Activated CD8-positive, alpha-beta T cell treated with anti-CD3 and anti-CD28 coated beads for 36 hours (primary cell): ENCODE data around the gene ADGRD2. TPM values are rescaled to one million over a fixed set of nuclear protein-coding genes. Genes with fewer than 3 reads are reported as not detected.
A peak's percentile ranks its signal among the peaks of the same experiment; 100 is the strongest.

Experiments used
- ATAC-seq: fragments of 200-7000 bp; cut with Tn5 transposase; one replicate; pipeline ENCODE4 v1.10.0; 2021; ENCODE audit warnings: mild to moderate bottlenecking, moderate library complexity
- CTCF ChIA-PET: fragments of 350-600 bp; sonication (Branson Sonifier 250); formaldehyde crosslinking; loops from one replicate; lab custom pipeline; 2021; ENCODE audit warnings: antibody characterized with exemption; lab: Charles Lee
- POLR2A ChIA-PET: fragments of 350-600 bp; sonication (Branson Sonifier 250); formaldehyde crosslinking; loops from one replicate; lab custom pipeline; 2021; ENCODE audit warnings: antibody characterized with exemption; lab: Charles Lee
- DNase-seq: peaks from one replicate; pipeline ENCODE4 v3.0.0-alpha.2; 2020
- H3K27ac Mint-ChIP-seq: one replicate; pipeline ENCODE4 v1.8.0; 2021; ENCODE audit warnings: mild to moderate bottlenecking, mixed read lengths
- H3K27me3 Mint-ChIP-seq: one replicate; pipeline ENCODE4 v1.8.0; 2021; ENCODE audit warnings: mixed read lengths
- H3K36me3 Mint-ChIP-seq: one replicate; pipeline ENCODE4 v1.8.0; 2021; ENCODE audit warnings: low read depth, mixed read lengths
- H3K4me1 Mint-ChIP-seq: one replicate; pipeline ENCODE4 v1.8.0; 2021; ENCODE audit warnings: low read depth, mixed read lengths
- H3K4me3 Mint-ChIP-seq: one replicate; pipeline ENCODE4 v1.8.0; 2021; ENCODE audit warnings: mild to moderate bottlenecking, moderate library complexity, mixed read lengths
- H3K9me3 Mint-ChIP-seq: one replicate; pipeline ENCODE4 v1.8.0; 2021; ENCODE audit warnings: mixed read lengths
- intact Hi-C: fragments of 100-400 bp; cut with micrococcal nuclease; formaldehyde crosslinking; loops from one replicate; pipeline ENCODE4 v1.10.0; 2022
- total RNA-seq, 2 experiments: library from RNA; stranded (reverse); gene quantifications; one replicate each; pipeline ENCODE4 v1.2.3, GENCODE V29; 2021
- TF ChIP-seq, protein P1 (sequence below): fragments of 200-600 bp; IDR thresholded peaks from one replicate; pipeline ENCODE4 v1.8.0; 2022; ENCODE audit warnings: antibody characterized with exemption, mild to moderate bottlenecking

The ADGRD2 gene
- total RNA-seq, 2 experiments from 2014 or later = not detected

DNA sequence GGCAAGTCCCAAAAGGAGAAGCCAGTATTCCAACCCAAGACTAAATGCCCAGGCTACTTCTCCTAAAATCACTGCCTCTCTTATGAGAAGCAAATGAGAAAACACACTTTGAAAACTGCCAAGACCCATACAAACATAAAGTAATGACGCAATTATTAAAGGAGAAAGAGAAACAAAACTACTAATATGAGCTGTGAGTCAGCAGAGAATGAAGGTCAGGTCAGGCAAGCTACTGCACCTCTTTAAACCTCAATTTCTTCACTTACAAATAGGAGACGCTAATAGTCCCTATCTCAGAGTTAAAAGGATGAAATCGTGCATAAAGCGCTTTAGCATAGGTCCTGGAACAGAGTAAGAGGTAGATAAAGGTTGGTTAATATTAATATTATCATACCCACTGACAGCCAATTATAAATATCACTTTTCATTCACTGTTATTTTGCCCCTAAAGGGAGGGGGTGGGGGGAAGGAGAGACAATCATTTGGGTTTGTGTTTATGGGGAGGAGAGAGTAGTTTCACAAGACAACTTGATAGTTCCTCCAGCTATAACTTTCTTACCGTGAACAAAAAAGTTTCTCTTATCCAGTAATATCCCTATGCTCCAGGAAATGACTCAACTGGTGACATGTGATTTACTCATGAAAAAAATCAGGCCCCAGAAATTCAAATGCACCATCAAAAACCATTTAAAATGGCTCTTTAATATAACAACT, 38.6 kb upstream of the ADGRD2 start:
- ATAC-seq (no peak), DNase-seq (no peak)
- ChIA-PET POLR2A (no interaction called here), CTCF (interaction anchor here (0.6 to 3.8 kb wide), 5 partner anchors 11 to 623 kb away, joined by 3 to 28 read pairs (median 5); no protein-coding TSS in a partner anchor)
- H3K4me3 Mint-ChIP-seq = no peak overlapping the region
- intact Hi-C loops = no loop called here
- no peaks in the 10 kb centered on the region for H3K27me3 Mint-ChIP-seq
- H3K4me1 Mint-ChIP-seq = peaks cover 43% of the 10 kb centered on the region
- peaks cover 1% of the 10 kb centered on the region for H3K9me3 Mint-ChIP-seq
- peaks cover 56% of the 10 kb centered on the region for H3K36me3 Mint-ChIP-seq
- H3K27ac Mint-ChIP-seq = no peak overlapping the region
- TF ChIP-seq, protein P1, sequence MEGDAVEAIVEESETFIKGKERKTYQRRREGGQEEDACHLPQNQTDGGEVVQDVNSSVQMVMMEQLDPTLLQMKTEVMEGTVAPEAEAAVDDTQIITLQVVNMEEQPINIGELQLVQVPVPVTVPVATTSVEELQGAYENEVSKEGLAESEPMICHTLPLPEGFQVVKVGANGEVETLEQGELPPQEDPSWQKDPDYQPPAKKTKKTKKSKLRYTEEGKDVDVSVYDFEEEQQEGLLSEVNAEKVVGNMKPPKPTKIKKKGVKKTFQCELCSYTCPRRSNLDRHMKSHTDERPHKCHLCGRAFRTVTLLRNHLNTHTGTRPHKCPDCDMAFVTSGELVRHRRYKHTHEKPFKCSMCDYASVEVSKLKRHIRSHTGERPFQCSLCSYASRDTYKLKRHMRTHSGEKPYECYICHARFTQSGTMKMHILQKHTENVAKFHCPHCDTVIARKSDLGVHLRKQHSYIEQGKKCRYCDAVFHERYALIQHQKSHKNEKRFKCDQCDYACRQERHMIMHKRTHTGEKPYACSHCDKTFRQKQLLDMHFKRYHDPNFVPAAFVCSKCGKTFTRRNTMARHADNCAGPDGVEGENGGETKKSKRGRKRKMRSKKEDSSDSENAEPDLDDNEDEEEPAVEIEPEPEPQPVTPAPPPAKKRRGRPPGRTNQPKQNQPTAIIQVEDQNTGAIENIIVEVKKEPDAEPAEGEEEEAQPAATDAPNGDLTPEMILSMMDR = no peak

DNA sequence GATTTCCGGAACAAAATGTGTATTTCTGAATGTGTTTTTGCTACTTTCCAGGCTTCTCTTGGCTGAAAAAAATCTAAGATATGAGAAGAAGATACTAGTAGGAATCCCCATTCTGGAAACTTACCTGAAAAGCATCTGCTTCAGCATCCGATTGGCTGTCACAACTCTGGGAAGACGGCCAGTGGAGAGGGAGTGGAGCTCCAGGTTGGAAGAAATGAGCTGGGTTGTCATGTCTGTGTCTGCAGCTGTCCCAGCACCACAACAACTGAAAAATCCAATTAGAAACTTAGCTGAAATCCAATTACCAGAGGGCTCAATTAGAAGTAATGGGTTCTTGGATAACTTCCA, 38.0 kb upstream of the ADGRD2 start:
- ChIA-PET POLR2A (no interaction called here), CTCF (interaction anchor here (1.2 to 3.8 kb wide), 3 partner anchors 12 to 286 kb away, joined by 5 to 28 read pairs (median 10); no protein-coding TSS in a partner anchor)
- no peak overlapping the region for H3K4me3 Mint-ChIP-seq
- H3K36me3 Mint-ChIP-seq = peaks cover 55% of the 10 kb centered on the region
- intact Hi-C loops = no loop called here
- DNase-seq (no peak), ATAC-seq (no peak)
- no peak overlapping the region for H3K27ac Mint-ChIP-seq
- H3K4me1 Mint-ChIP-seq = peaks cover 43% of the 10 kb centered on the region
- TF ChIP-seq, protein P1 = no peak
- H3K27me3 Mint-ChIP-seq = no peaks in the 10 kb centered on the region
- peaks cover 1% of the 10 kb centered on the region for H3K9me3 Mint-ChIP-seq

DNA sequence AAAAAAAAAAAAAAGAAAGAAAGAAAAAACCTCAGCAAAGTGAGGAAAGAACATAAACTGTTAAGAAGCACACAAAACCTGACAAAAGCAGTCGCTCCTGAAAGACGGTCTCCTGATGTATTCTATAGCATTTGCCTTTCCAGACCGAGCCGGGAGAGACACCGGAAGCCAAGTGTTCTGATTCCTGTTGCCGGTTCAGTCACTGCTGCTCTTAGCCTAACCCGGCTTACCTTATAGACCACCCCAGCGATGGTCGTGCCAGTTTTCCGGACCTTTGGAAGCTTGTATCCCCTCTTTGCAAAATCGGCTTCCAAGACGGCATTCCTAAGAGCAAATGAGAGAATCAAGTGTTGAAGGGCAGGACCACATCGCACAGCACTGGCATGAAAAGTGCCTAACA, 35.6 kb upstream of the ADGRD2 start:
- Mint-ChIP-seq H3K27me3 (no peaks in the 10 kb centered on the region), H3K36me3 (peaks cover 39% of the 10 kb centered on the region), H3K4me3 (peak overlapping the region; percentile 94), H3K27ac (peak overlapping the region; percentile 96), H3K9me3 (peaks cover 1% of the 10 kb centered on the region), H3K4me1 (peaks cover 33% of the 10 kb centered on the region)
- intact Hi-C loops = no loop called here
- TF ChIP-seq, protein P1 = no peak
- ChIA-PET CTCF (interaction anchor here (0.6 to 9.4 kb wide), 5 partner anchors 10 to 363 kb away, joined by 3 to 93 read pairs (median 3); partner anchors contain the start of gene OLFML2A), POLR2A (interaction anchor here (0.6 to 1.3 kb wide), 6 partner anchors 10 to 1211 kb away, joined by 3 read pairs; no protein-coding TSS in a partner anchor)
- DNase-seq (no peak), ATAC-seq (no peak)

DNA sequence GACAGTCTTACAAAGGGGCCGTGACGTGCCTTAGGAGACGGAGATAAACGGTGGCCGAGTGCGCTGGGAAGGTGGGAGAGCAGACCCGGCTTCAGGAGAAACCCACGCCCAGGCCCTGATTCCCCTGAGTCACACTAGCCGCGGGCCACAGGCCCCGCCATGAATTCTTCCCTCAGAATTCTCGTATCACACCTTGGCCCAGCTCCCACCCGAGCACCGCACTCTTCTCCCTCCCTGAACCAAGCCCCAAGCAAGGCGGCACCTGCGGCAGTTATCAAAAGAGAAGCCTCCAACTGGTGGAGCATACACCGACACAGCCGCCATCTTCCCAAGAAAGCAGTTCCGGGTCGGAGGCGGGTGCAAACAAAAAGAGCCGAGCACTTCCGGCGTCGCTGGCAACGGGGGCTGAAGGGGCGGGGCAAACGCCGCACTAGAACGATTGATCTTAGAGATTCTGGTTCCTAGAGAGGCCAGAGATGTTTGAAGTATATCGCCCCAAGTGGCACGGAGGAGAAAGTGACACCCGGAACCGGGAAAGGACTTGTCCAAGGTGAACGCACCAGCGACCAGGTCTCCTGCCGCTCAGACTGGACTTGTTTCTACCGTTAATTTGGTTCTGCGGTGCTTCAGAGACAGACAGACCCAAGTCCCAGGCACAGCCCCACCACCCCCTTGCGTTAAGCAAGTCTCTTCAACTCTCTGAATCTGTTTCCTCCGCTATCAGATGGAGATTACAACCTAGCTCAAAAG, 35.0 kb upstream of the ADGRD2 start, which contains the start of gene PSMB7:
PSMB7 (minus strand) TSS at position 341 of the 750 bp plus-strand sequence; CDS start at position 324, 17 bp downstream.
- Mint-ChIP-seq H3K9me3 (peaks cover 1% of the 10 kb centered on the region), H3K27ac (peak within 1 kb of the TSS; percentile 96), H3K27me3 (no peaks in the 10 kb centered on the region), H3K4me1 (peaks cover 33% of the 10 kb centered on the region), H3K36me3 (peaks cover 38% of the 10 kb centered on the region), H3K4me3 (peak within 1 kb of the TSS; percentile 94)
- peak; percentile 95 for ATAC-seq
- peak; percentile 99 for DNase-seq
- CTCF ChIA-PET = interaction anchor here (0.6 to 9.4 kb wide), 3 partner anchors 15 to 122 kb away, joined by 3 to 93 read pairs (median 3); no protein-coding TSS in a partner anchor
- TF ChIP-seq, protein P1 = peak; percentile 93
- intact Hi-C loops = no loop called here
- POLR2A ChIA-PET = interaction anchor here (0.6 to 0.9 kb wide), 4 partner anchors 11 to 1211 kb away, joined by 3 read pairs; no protein-coding TSS in a partner anchor
